HG03571 (cell line): ENCODE measurements around the gene RHOBTB3.

ENCODE experiments used
- ATAC-seq: cut with Tn5 transposase; IDR thresholded peaks from one replicate; pipeline ENCODE4 v1.9.1; 2021; ENCODE audit not compliant: unreplicated experiment

RHOBTB3 gene

DNA sequence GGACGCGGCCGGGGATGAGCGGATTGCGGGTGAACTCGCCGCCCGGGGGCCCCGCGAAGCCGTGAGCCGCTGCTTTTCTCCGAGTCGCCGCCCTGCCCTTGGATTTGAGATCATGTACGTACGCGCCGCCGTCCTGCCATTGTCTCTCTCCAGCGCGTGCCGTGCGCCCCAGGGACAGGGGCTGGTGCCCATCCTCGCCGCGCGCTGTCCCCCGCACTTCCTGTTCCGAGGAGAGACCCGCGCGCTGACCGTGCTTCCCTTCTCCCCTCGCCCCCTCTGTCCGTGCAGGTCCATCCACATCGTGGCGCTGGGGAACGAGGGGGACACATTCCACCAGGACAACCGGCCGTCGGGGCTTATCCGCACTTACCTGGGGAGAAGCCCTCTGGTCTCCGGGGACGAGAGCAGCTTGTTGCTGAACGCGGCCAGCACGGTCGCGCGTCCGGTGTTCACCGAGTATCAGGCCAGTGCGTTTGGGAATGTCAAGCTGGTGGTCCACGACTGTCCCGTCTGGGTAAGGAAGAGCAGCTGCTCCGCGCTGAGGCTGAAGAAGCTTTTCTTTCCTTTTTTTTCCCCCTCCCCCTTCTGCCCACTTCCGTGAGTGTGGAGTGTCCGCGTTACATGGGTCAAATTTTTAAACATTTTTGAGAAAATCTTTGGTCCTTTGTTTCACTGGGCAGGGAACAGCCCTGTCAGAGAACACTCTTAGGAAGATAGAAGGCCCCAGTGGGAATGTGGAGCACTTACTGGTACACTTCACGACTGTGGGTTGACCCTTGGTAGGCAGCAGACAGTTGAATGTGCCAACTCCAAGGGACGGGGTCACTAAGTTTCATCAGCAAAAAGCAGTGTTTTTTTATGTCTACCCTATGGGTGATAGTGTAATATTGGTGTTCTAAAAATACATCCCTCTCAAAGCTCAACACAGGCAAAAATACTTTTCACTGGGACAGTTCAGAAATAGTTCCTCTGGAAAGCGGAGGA, 727 bp downstream of the RHOBTB3 start:
- peak; percentile 26 for ATAC-seq

GRCh38 chr5:95733107-95733665, 2.0 kb downstream of the RHOBTB3 start:
- no peak for ATAC-seq

DNA sequence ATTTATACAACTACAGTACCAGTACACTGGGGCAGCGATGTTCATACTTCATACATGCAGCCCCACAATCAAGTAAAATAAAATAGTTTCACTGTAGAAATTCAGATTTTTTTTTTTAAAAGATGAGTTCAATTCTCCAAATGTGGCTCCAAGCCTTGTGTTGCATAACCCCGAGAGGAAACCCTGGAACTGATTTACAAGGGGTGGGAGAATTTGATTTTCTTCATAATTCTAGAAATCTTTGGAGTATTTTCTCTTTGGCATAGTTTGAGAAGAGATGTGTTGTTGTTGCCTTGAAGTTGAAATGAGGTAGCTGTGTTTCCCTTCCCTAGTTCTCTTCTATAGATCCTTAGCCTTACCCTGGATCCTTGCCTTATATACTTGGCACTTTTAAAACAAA, 3.1 kb downstream of the RHOBTB3 start:
- no peak for ATAC-seq

DNA sequence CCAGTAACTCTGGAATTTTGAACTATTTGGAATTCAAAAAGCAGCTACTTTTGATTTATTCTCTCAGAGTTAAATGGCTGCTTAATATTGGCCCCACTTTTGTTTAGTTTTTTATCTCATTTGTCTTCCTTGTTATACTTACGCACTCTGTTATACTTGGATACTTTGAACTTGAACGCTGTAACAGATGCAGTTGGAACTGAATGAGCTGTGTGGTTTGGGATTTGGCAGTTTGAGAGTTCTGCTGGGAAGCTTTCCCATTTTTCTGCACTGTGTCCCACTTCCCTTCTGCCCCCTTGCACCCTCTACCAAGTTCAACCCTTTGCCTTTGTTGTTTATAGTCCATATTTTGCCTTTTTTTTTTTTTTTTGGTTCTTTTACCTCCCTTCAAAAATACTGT, 3.8 kb downstream of the RHOBTB3 start:
- ATAC-seq, result no peak

- ATAC-seq, result no peak
These were observed 4.3 kb downstream of the RHOBTB3 start for GRCh38 chr5:95735406-95735805.

- ATAC-seq, result no peak
These were observed 6.9 kb downstream of the RHOBTB3 start for GRCh38 chr5:95738072-95738471.

- no peak for ATAC-seq
These were observed 7.7 kb downstream of the RHOBTB3 start for GRCh38 chr5:95738834-95739233.

- ATAC-seq, result no peak
These were observed 8.7 kb downstream of the RHOBTB3 start for GRCh38 chr5:95739857-95740256.

DNA sequence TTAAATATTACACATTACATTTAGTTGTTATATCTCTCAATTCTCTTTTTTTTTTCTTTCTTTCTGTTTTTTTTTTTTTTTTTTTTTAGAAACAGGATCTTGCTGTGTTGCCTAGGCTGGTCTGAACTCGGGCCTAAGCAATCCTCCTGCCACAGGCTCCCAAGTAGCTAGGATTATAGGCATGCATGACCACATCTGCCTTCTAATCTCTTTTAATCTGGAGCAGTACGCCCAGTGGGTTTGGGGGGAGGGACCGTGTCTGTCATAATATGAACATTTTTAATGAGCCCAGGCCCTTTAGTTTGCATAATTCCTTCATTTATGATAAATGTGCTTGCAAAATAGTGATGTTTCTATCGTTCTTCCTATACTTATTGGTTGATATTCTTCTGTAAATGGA, 10.3 kb downstream of the RHOBTB3 start:
- ATAC-seq, result no peak

DNA sequence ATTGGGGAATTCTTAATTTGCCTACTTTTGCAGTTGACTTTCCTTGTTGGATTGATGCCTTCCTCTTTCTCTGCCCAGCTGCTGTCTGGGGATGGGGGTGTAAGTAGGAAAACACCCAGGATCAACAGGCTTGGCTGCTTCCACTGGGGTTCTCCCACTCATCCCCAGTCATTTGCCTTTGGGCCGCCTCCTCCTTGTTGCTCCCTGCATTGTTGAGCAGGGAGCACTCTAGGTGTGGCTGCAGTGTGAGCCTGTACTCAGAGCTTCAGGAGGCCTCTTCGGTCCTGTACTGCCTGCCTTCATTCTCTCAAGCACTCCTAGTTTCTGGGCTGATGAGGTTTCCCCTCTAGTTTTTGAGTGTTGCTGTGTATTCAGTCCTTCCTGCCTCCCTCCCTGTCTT, 12.1 kb downstream of the RHOBTB3 start:
- no peak for ATAC-seq

DNA sequence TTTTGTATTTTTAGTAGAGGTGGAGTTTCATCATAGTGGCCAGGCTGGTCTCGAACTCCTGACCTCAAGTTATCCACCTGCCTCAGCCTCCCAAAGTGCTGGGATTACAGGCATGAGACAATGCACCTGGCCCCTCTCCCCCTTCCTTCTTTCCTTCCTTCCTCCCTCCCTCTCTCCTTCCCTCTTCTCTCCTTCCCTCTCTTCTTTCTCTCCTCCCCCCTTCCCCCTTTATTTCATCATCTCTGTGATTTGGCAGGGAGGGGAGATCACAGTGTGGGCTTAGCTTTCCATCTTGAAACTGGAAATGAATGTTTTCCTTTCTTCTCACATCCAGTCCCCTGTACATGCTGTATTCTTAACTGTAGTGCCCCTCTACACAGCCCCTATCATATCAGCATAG, 12.7 kb downstream of the RHOBTB3 start:
- ATAC-seq, result no peak

DNA sequence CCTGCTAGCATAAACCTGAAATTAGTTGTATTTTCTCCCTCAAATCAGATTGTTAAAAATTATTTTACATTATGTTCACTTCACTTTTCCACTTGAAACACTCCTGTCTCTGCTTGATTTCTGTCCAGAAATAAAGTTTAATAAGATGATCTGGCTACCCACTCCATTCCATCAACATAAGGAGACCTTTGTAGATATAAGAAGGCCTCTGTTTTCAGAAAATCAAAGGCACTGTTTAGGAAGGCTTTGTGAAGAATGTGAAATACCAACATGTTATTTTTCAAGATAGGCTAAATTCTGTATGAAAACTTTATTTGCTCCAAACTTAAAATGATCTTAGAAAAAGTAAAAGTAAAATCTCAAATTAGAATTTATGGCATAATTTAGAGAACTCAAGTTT, 15.1 kb downstream of the RHOBTB3 start:
- ATAC-seq, result no peak

DNA sequence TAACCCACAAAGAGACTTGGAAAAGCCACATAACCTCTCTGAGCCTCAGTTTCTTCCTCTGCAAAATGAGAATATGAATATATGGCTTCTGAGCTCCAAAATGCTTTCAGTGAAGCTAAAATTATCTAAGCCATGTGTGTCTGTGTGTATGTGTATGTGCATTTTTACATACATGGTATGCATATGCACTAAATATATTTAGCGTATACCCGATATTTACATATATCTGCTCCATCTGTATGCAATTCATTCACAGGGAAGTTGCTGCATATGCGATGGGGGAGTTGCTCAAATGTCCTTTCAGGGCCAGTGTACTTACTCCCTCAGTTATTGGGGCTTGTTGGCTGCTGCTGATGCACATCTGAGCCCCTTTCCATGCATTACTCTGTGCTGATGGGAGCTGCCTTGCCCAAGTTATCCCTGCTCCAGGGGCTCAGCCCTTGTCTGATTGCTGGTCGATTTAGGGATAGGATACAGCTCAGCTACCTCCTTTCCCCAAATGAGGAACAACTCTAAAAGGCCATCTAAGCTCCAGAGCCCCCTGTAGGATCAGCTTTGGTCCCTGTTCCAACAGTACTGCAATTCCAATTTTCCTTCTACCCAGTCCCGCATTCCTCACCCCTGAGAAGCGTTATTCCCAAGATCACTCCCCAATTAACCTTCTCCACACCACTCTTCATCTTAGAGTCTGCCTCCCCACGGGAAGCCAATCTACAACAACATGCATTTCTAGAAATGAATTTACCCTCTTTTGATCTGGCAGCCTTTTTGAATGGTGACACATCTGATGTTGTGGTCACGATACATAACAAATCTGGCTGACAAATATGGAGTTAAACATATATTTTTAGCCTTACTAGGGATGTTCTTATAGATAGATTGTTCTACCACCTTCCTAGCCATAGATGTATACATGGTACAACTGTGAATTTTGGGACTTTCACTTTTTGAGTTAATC, 15.9 kb downstream of the RHOBTB3 start:
- no peak for ATAC-seq

- ATAC-seq, result no peak
These were observed 17.0 kb downstream of the RHOBTB3 start for GRCh38 chr5:95748133-95748532.

DNA sequence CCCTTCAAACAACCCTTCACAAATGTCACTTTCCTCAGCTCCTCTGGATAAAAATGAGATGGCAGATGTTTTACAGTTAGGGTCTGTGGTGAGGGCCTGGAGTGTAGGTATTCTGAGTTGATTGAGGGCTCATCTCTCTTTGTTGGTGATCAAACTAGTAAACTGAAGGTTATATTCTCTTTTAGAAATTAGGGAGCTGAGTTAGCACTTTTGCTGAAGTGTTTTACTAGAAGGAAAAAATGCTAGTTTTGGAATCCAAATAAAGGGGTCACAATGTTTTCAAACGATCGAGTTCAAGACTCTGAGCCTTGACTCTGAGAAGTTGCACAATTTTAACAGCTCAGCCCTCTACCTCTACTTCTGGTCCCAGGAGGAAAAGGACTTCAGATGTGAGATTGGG, 23.4 kb downstream of the RHOBTB3 start:
- ATAC-seq, result no peak

GRCh38 chr5:95759005-95759404, 27.9 kb downstream of the RHOBTB3 start:
- ATAC-seq, result no peak

DNA sequence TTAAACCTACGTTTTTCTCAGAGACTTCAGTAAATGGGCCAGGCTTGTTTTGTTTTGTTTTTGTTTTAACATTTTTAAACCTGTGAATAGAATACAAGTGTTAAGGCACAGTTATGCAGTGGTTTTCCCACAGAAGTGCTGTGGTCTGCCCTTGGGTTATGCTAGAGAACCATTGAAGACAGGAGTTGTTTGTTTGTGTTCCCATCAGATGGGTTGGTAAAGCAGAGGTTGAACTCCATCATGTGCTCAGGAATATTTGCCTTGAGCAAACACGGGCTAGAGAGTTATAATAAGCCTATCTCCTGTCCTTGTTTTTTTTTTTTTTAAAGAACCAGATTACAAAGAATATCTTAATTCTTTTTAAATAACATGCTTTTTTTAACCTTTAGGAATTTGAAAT, 28.5 kb downstream of the RHOBTB3 start:
- ATAC-seq, result no peak

DNA sequence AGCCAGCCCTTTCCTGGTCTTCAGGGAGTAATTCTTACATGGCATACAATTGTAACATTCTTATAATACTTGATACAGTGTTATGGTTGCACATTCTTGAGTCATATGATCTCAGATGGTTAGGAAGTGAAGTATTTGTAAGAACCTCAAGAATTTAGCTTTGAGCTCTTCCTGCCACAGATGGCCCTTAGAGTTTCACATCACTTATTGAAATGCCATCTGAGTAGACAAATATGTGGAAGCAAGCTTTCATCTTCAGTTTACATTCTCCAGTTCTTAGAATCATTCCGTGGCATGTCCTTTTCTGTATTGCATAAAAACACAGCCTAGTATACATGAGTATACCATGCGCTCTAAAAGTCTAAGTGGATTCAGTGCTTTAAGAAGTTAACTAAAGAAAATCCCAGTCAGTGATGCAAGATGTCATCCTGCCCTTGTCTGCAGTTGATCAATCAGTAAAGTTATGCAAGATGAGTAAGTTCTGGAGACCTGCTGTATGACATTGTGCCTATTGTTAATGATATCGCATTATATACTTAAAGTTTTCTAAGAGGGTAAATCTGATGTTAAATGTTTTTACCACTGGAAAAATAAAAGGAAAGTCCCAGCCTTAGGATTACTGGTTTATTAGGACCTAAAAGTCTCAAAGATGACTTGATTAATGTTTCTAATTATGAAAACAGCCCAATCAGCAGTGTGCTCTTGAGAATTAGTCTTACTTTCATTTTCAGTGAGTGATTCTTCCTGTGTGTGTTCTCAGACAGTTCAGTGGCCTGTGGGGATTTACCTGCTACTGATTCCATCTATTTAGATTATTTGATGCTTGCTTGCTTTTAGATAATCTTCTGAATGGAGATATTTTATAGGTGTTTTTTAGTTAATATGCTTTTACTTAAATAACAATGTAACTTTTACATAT, 29.4 kb downstream of the RHOBTB3 start:
- peak; percentile 87 for ATAC-seq

DNA sequence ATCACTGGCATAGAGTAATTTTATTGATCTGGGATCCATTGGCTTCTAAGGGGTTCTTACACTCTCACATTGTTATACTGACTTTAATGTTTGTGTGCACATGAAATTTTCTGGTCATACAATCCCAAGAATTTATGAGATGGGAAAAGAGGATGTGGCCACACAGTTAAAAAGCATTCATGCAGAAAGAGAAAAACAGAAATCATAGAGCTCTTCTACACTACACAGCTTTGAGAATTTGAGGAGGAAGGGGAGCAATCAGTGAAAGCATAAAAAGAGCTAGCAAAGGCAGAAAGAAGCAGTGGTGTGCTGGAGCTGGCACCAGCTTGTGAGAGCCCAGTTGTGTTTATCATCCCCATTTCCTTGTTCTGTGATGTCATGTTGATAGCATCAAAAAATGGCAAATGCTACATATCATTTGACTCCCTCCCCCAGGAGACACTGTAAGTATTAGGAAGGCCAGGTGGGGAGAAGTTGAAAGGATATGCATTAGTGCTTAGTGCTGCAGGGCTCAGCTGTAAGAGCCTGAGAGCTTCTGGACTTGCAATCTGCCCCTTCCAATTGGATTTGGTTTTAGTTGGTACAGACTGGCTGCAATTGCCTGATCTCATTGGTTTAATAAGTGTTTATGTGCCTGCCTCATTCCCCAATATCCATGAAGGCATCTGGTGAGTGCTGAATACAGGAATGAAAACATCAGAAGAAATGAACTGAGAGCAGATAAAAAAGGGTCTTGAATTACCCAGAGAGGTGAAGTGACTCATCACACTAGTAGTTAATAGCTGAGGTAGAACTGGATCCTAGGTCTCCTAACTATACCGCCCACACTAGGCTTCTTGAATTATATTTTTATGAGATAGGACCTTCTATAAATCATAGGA, 30.9 kb downstream of the RHOBTB3 start:
- no peak for ATAC-seq
